ENCODE results near the gene IQCE. TPM values are rescaled to one million over a fixed set of nuclear protein-coding genes. Genes with fewer than 3 reads are reported as not detected.

IQCE gene
- total RNA-seq, 1 experiment from 2014 or later = 44.8 TPM

- TSS peak; percentile 81 for BruUV-seq (replicated peaks)
- H3K36me3 ChIP-seq (ENCODE audit: control insufficient read depth, insufficient read depth, low read length) = no peaks in the 10 kb centered on the region
- H3K27ac ChIP-seq (ENCODE audit: low read length) = peak overlapping the region; percentile 83
- in situ Hi-C loops (cut with HindIII; ENCODE audit: low pct_unique_long_range_greater_than_20kb, low sequenced_read_pairs) (no loop called here), intact Hi-C loops (cut with micrococcal nuclease; ENCODE audit: unreplicated experiment) (loop anchor here (5.0 kb wide), 1 partner anchor 44 kb away; the partner anchor contains the start of gene GRIFIN)
- peaks cover 75% of the 10 kb centered on the region for H3K4me1 ChIP-seq (ENCODE audit: control insufficient read depth, insufficient read depth, low read length)
- no peak for TF ChIP-seq TCF7L2 (IDR thresholded peaks at IDR 0.05; ENCODE audit: low read depth, low read length)
- no peak for TF ChIP-seq POLR2AphosphoS5 (IDR thresholded peaks at IDR 0.05; ENCODE audit: low read depth, low read length)
- TF ChIP-seq, protein P1, sequence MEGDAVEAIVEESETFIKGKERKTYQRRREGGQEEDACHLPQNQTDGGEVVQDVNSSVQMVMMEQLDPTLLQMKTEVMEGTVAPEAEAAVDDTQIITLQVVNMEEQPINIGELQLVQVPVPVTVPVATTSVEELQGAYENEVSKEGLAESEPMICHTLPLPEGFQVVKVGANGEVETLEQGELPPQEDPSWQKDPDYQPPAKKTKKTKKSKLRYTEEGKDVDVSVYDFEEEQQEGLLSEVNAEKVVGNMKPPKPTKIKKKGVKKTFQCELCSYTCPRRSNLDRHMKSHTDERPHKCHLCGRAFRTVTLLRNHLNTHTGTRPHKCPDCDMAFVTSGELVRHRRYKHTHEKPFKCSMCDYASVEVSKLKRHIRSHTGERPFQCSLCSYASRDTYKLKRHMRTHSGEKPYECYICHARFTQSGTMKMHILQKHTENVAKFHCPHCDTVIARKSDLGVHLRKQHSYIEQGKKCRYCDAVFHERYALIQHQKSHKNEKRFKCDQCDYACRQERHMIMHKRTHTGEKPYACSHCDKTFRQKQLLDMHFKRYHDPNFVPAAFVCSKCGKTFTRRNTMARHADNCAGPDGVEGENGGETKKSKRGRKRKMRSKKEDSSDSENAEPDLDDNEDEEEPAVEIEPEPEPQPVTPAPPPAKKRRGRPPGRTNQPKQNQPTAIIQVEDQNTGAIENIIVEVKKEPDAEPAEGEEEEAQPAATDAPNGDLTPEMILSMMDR (IDR thresholded peaks at IDR 0.05) = no peak
- TF ChIP-seq SIN3A (IDR thresholded peaks at IDR 0.05; ENCODE audit: borderline replicate concordance, insufficient read depth, low read depth, low read length) = 0 out of 2 replicates have a peak, but pooled peaks have one; percentile 43
- TF ChIP-seq REST (IDR thresholded peaks at IDR 0.05; ENCODE audit: insufficient read depth in 1 of 2, low read depth in 2 of 2, low read length in 1 of 2) = no peak
- DNase-seq (ENCODE audit: low read depth, low spot score) = no peak
- H3K4me3 ChIP-seq (ENCODE audit: low read depth in 2 of 2, low read length in 2 of 2) = peak overlapping the region; percentile 64 to 89
- no peak for ATAC-seq
- CTCF ChIA-PET = interaction anchor here (0.5 to 1.0 kb wide), 2 partner anchors 52 to 202 kb away, joined by 4 to 9 read pairs; no protein-coding TSS in a partner anchor
- H3K9me3 ChIP-seq (ENCODE audit: control insufficient read depth, insufficient read depth, low read depth, low read length) = no peaks in the 10 kb centered on the region
- POLR2A ChIA-PET = interaction anchor here (0.6 kb wide), 1 partner anchor 35 kb away, joined by 8 read pairs; the partner anchor contains the start of gene BRAT1
- H3K27me3 ChIP-seq (ENCODE audit: control insufficient read depth, insufficient read depth, low read length) = no peaks in the 10 kb centered on the region
Observed at GRCh38 chr7:2520761-2521290, 38.0 kb upstream of the IQCE start.

DNA sequence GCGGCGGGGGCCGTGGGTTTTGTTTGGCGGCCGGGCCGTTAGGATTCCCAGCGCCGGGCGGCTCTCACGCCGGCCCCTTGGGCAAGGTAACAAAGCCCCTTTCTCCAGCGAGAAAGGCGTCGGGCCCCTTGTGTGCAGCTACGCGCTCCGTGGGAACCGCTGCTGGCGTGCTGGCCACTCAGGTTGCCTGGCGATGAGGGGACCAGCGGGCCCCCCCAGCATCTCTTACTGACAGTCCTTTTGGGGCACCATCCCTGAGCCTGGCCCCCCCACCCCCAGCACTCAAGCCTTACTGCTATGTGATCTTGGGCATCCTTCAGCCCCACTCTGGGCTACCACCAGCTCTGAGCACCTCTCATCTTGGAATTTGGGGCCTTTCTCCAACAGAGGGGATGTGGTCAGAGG lies 37.4 kb upstream of the IQCE start:
- TF ChIP-seq REST (IDR thresholded peaks at IDR 0.05; ENCODE audit: insufficient read depth in 1 of 2, low read depth in 2 of 2, low read length in 1 of 2) = no peak
- TF ChIP-seq TCF7L2 (IDR thresholded peaks at IDR 0.05; ENCODE audit: low read depth, low read length) = no peak
- TF ChIP-seq POLR2AphosphoS5 (IDR thresholded peaks at IDR 0.05; ENCODE audit: low read depth, low read length) = no peak
- TF ChIP-seq, protein P1 (IDR thresholded peaks at IDR 0.05) = no peak
- TF ChIP-seq SIN3A (IDR thresholded peaks at IDR 0.05; ENCODE audit: borderline replicate concordance, insufficient read depth, low read depth, low read length) = 0 out of 2 replicates have a peak, but pooled peaks have one; percentile 18
- intact Hi-C loops (cut with micrococcal nuclease; ENCODE audit: unreplicated experiment) = loop anchor here (5.0 kb wide), 1 partner anchor 44 kb away; the partner anchor contains the start of gene GRIFIN
- no peaks in the 10 kb centered on the region for H3K36me3 ChIP-seq (ENCODE audit: control insufficient read depth, insufficient read depth, low read length)
- peak overlapping the region; percentile 83 for H3K27ac ChIP-seq (ENCODE audit: low read length)
- POLR2A ChIA-PET = interaction anchor here (0.6 kb wide), 1 partner anchor 10 kb away, joined by 4 read pairs; no protein-coding TSS in a partner anchor
- CTCF ChIA-PET = interaction anchor here (1.0 kb wide), 1 partner anchor 53 kb away, joined by 4 read pairs; no protein-coding TSS in a partner anchor
- peak overlapping the region; percentile 64 to 89 for H3K4me3 ChIP-seq (ENCODE audit: low read depth in 2 of 2, low read length in 2 of 2)
- in situ Hi-C loops (cut with HindIII; ENCODE audit: low pct_unique_long_range_greater_than_20kb, low sequenced_read_pairs) = no loop called here
- DNase-seq (ENCODE audit: low read depth, low spot score) (no peak), ATAC-seq (no peak)
- H3K27me3 ChIP-seq (ENCODE audit: control insufficient read depth, insufficient read depth, low read length) = no peaks in the 10 kb centered on the region
- H3K4me1 ChIP-seq (ENCODE audit: control insufficient read depth, insufficient read depth, low read length) = peaks cover 75% of the 10 kb centered on the region
- H3K9me3 ChIP-seq (ENCODE audit: control insufficient read depth, insufficient read depth, low read depth, low read length) = no peaks in the 10 kb centered on the region
- no TSS peak for BruUV-seq (replicated peaks)
